ENCODE measurements around the gene PPP2R1A.

PPP2R1A gene

GRCh38 chr19:52189735-52190486, at the start of gene PPP2R1A:
Gene PPP2R1A, plus strand, starts transcription at chr19:52190052. Its CDS starts 45 bp downstream, at chr19:52190097.
- peak; percentile 99 for DNase-seq

GRCh38 chr19:52141203-52141602, 48.6 kb upstream of the PPP2R1A start:
- no peak for DNase-seq

GRCh38 chr19:52142001-52142595, 47.8 kb upstream of the PPP2R1A start:
- DNase-seq: no peak

- no peak for DNase-seq
Observed at GRCh38 chr19:52148256-52148655, 41.6 kb upstream of the PPP2R1A start.

GRCh38 chr19:52155596-52156359, 34.1 kb upstream of the PPP2R1A start:
- DNase-seq: no peak

GRCh38 chr19:52170304-52170703, 19.5 kb upstream of the PPP2R1A start:
- DNase-seq: no peak

GRCh38 chr19:52170863-52171320, 19.0 kb upstream of the PPP2R1A start:
- DNase-seq: no peak

GRCh38 chr19:52171321-52172169, 18.3 kb upstream of the PPP2R1A start, which contains the start of gene ZNF836:
Gene ZNF836, minus strand, starts transcription at chr19:52171621. Its CDS starts 3,549 bp downstream, at chr19:52168072.
- DNase-seq: peak; percentile 55 to 89 (median 73)

GRCh38 chr19:52172347-52172746, 17.5 kb upstream of the PPP2R1A start:
- no peak for DNase-seq

GRCh38 chr19:52176574-52176973, 13.3 kb upstream of the PPP2R1A start:
- no peak for DNase-seq

GRCh38 chr19:52187407-52187806, 2.4 kb upstream of the PPP2R1A start:
- DNase-seq: no peak

- peak in 2 of 4 experiments; percentile 99 for DNase-seq
Observed at GRCh38 chr19:52188822-52189734, 774 bp upstream of the PPP2R1A start.

GRCh38 chr19:52190487-52191293, 838 bp downstream of the PPP2R1A start:
- DNase-seq: no peak

GRCh38 chr19:52191389-52191788, 1.5 kb downstream of the PPP2R1A start:
- no peak for DNase-seq

- no peak for DNase-seq
Observed at GRCh38 chr19:52191951-52192350, 2.1 kb downstream of the PPP2R1A start.

- DNase-seq: no peak
Observed at GRCh38 chr19:52196256-52196967, 6.6 kb downstream of the PPP2R1A start.

- DNase-seq: no peak
Observed at GRCh38 chr19:52197964-52198363, 8.1 kb downstream of the PPP2R1A start.

- DNase-seq: no peak
Observed at GRCh38 chr19:52198678-52199077, 8.8 kb downstream of the PPP2R1A start.

- no peak for DNase-seq
Observed at GRCh38 chr19:52200044-52200443, 10.2 kb downstream of the PPP2R1A start.

Measured in activated naive CD4-positive, alpha-beta T cell (primary cell).